K562 (cell line): ENCODE measurements around the gene SLC28A3. TPM values are rescaled to one million over a fixed set of nuclear protein-coding genes. Genes with fewer than 3 reads are reported as not detected.

Experiments used
- ATAC-seq: fragments of 200-7000 bp; cut with Tn5 transposase; 3 replicates; pipeline ENCODE4 v1.9.1; 2020; ENCODE audit warnings: moderate library complexity
- BruUV-seq: library from RNA; stranded (reverse); fragments of 400-500 nt; replicated peaks from 2 replicates; lab custom pipeline; 2021; lab: Mats Ljungman, UMichigan
- CTCF ChIA-PET: fragments of 300-600 bp; formaldehyde crosslinking; extraction: SDS; loops from one replicate; lab custom pipeline; 2021; ENCODE audit warnings: low intra/inter-chr PET ratio; lab: Yijun Ruan, JAX
- POLR2A ChIA-PET: fragments of 300-600, 350-650 bp; sonication (Branson Sonifier 250); formaldehyde crosslinking; extraction: SDS; loops from one replicate; lab custom pipeline; 2021; ENCODE audit warnings: antibody characterized with exemption, inconsistent platforms; lab: Yijun Ruan, JAX
- DNase-seq, 4 experiments: peaks; one replicate each; pipeline versions ENCODE4 v3.0.0 to v3.0.0-alpha.2; 2011 to 2018; ENCODE audit warnings: low spot score in 3 of 4, mixed read lengths in 3 of 4; ENCODE audit errors: extremely low read depth in 1 of 4
- FAIRE-seq: peaks from 2 replicates; lab custom pipeline; 2011; peaks lifted over from hg19 to GRCh38; lab: Jason Lieb, UNC
- H2AFZ ChIP-seq: 2 replicates; pipeline ENCODE4 v1.6.0; 2011; ENCODE audit warnings: low read depth, low read length, control low read depth, inconsistent platforms
- H3K27ac ChIP-seq: fragments of 200-600 bp; 3 replicates; pipeline ENCODE4 v1.8.0; 2011; ENCODE audit warnings: low read depth, mild to moderate bottlenecking, control low read depth, inconsistent platforms, low read length, moderate library complexity, mixed read lengths; ENCODE audit errors: extremely low read depth
- H3K27me3 ChIP-seq, 2 experiments: fragments of 300-600 bp in 1 of 2; 2 replicates in 1 of 2; 3 replicates in 1 of 2; pipeline versions ENCODE4 v1.6.0 to v1.8.0; 2011; ENCODE audit warnings: inconsistent platforms in 2 of 2, low read length in 2 of 2, mild to moderate bottlenecking in 1 of 2, mixed read lengths in 1 of 2, moderate library complexity in 1 of 2; ENCODE audit not compliant: control insufficient read depth in 2 of 2, insufficient read depth in 2 of 2
- H3K36me3 ChIP-seq: fragments of 300-600 bp; 3 replicates; pipeline ENCODE4 v1.8.0; 2011; ENCODE audit warnings: mild to moderate bottlenecking, low read length, inconsistent platforms; ENCODE audit not compliant: control insufficient read depth, insufficient read depth
- H3K4me1 ChIP-seq, 2 experiments: fragments of 200-600 bp in 1 of 2; replicated peaks in 1 of 2; 2 replicates in 1 of 2; 3 replicates in 1 of 2; pipeline versions ENCODE4 v1.5.1 to v1.8.0; 2011; ENCODE audit warnings: inconsistent platforms in 2 of 2, low read length in 2 of 2, mild to moderate bottlenecking in 1 of 2, mixed read lengths in 1 of 2, moderate library complexity in 1 of 2; ENCODE audit not compliant: control insufficient read depth in 2 of 2, insufficient read depth in 2 of 2
- H3K4me2 ChIP-seq: 2 replicates; pipeline ENCODE4 v1.6.1; 2011; ENCODE audit warnings: low read length, control low read depth, inconsistent platforms, mixed read lengths; ENCODE audit not compliant: insufficient read depth
- H3K4me3 ChIP-seq: fragments of 200-600 bp; sonication (generic), shearing (Covaris generic); 2 replicates; pipeline ENCODE4 v1.5.1; 2016; ENCODE audit warnings: control low read depth, inconsistent platforms
- H3K79me2 ChIP-seq: fragments of 200-600 bp; 3 replicates; pipeline ENCODE4 v1.8.0; 2011; ENCODE audit warnings: low read length, inconsistent platforms; ENCODE audit not compliant: control insufficient read depth, insufficient read depth
- H3K9ac ChIP-seq, 2 experiments: 2 replicates each; pipeline versions ENCODE4 v1.6.0 to v1.6.1; 2011; ENCODE audit warnings: low read depth in 2 of 2, low read length in 2 of 2, control low read depth in 1 of 2, inconsistent platforms in 1 of 2, mild to moderate bottlenecking in 1 of 2, mixed read lengths in 1 of 2; ENCODE audit not compliant: insufficient read depth in 1 of 2
- H3K9me1 ChIP-seq: one replicate; pipeline ENCODE4 v1.6.0; 2011; ENCODE audit warnings: inconsistent platforms, mild to moderate bottlenecking, low read length, moderate library complexity; ENCODE audit not compliant: control insufficient read depth, insufficient read depth
- H3K9me3 ChIP-seq: replicated peaks from 2 replicates; pipeline ENCODE4 v1.5.1; 2011; ENCODE audit warnings: low read depth, low read length, inconsistent platforms; ENCODE audit not compliant: control insufficient read depth, insufficient read depth
- H4K20me1 ChIP-seq: replicated peaks from 2 replicates; pipeline ENCODE4 v1.6.1; 2011; ENCODE audit warnings: low read length, inconsistent platforms, mixed read lengths; ENCODE audit not compliant: control insufficient read depth, insufficient read depth
- MBD1 ChIP-seq: fragments of 250-450 bp; sonication (Bioruptor Pico); IDR thresholded peaks from 2 replicates; pipeline ENCODE4 v1.8.0; 2022; ENCODE audit warnings: inconsistent platforms
- RBM25 ChIP-seq: fragments of 200-400 bp; formaldehyde crosslinking; IDR thresholded peaks from 2 replicates; pipeline ENCODE4 v1.6.1; 2018; ENCODE audit warnings: low read length, low read depth, moderate library complexity; ENCODE audit not compliant: severe bottlenecking
- WGBS: fragments of 100-300 bp; shearing (Covaris generic); methylation state at CpG from one replicate; pipeline ENCODE4 v1.1.6; 2016; ENCODE audit warnings: low coverage, mixed read lengths; ENCODE audit not compliant: insufficient coverage; ENCODE audit errors: missing lambda C conversion rate; 5-methylcytosine and 5-hydroxymethylcytosine counted together
- in situ Hi-C: fragments of 300-500 bp; cut with MboI; formaldehyde crosslinking; loops from 4 replicates; pipeline ENCODE4 v1.15.0; 2018; ENCODE audit warnings: inconsistent platforms, mixed read lengths
- intact Hi-C: fragments of 100-400 bp; cut with micrococcal nuclease; formaldehyde crosslinking; loops from 2 replicates; pipeline ENCODE4 v1.14.2; 2022
- polyA plus RNA-seq, 8 experiments: library from polyadenylated mRNA; depleted of rRNA in 4 of 8; stranded (reverse) in 5 of 8; unstranded in 3 of 8; fragments of >200 nt; fragmentation: Nextera tagmentation in 2 of 8; fragmentation: Illumina TruSeq in 1 of 8; extraction: Ambion mirVana in 2 of 8; extraction: Trizol in 1 of 8; gene quantifications; 2 replicates each; pipeline versions ENCODE4 v1.2.1 to v1.2.3, GENCODE V29; 2011 to 2014; ENCODE audit warnings: inconsistent platforms in 1 of 8, missing spikeins in 1 of 8
- total RNA-seq, 7 experiments: library from RNA; depleted of rRNA in 6 of 7; stranded (reverse); fragments of >200 nt in 6 of 7; fragmentation: Illumina TruSeq in 2 of 7; extraction: Trizol in 2 of 7; gene quantifications; 2 replicates each; pipeline versions ENCODE4 v1.2.1 to v1.2.3, GENCODE V29; 2011 to 2021; ENCODE audit warnings: low replicate concordance in 1 of 7

Gene SLC28A3
- total and polyA plus RNA-seq, 9 of the 15 experiments (the other 6 are each of a cell fraction or from before 2014, with no cell fraction given) = not detected

- ATAC-seq = no peak
- H3K9ac ChIP-seq = no peak overlapping the region
- CTCF ChIA-PET = no interaction called here
- no peaks in the 10 kb centered on the region for H3K9me1 ChIP-seq
- H3K4me2 ChIP-seq = no peak overlapping the region
- 0% methylated on average over 3 of the region's 3 CpGs for WGBS
- no peaks in the 10 kb centered on the region for H3K36me3 ChIP-seq
- H3K4me3 ChIP-seq = no peak overlapping the region
- H4K20me1 ChIP-seq = no peaks in the 10 kb centered on the region
- intact Hi-C loops (no loop called here), in situ Hi-C loops (loop anchor here (5.0 kb wide), 1 partner anchor 327 kb away; no protein-coding TSS in a partner anchor)
- TF ChIP-seq RBM25 = peak; percentile 62
- no peak for TF ChIP-seq MBD1
- no peaks in the 10 kb centered on the region; a peak in 1 of 5 replicates for H3K27me3 ChIP-seq
- H3K79me2 ChIP-seq = no peaks in the 10 kb centered on the region
- no peak for FAIRE-seq
- POLR2A ChIA-PET = no interaction called here
- no peaks in the 10 kb centered on the region for H3K9me3 ChIP-seq
- no TSS peak for BruUV-seq
- H2AFZ ChIP-seq = no peak overlapping the region
- H3K4me1 ChIP-seq = no peaks in the 10 kb centered on the region; a peak in 1 of 5 replicates
- no peak overlapping the region for H3K27ac ChIP-seq
- DNase-seq = no peak
These were observed 76.1 kb downstream of the SLC28A3 start for GRCh38 chr9:84264307-84265029.
